ENCODE data around the gene ACE. TPM values are rescaled to one million over a fixed set of nuclear protein-coding genes. Genes with fewer than 3 reads are reported as not detected.

Gene ACE
- polyA plus RNA-seq, 1 donor (not counting 4 experiments of a cell fraction or from before 2014, with no cell fraction given): 0.07 TPM

DNA sequence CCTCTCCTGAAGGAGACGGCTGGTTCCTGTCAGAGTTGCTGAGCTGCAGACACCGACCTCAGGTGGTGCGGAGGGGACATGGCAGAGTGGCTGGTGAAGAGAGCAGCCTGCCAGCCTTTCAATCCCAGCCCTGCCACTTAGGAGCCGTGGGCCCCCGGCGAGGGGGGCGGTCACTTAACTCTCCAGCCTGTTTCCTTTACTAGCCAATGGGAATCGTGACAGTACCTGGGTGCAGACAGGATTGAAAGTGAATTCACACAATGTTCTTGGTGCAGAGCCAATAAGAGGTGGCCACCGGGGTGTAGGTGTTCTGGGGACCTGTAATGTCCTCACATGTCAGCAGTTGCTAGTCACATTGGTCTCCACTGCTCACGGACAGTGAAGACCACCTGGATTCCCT lies 13.5 kb downstream of the ACE start:
- H3K9ac ChIP-seq (ENCODE audit: control insufficient read depth, extremely low read depth, insufficient read depth, low read length): no peak overlapping the region
- H3K27me3 ChIP-seq (ENCODE audit: control insufficient read depth, extremely low read depth, insufficient read depth, low read length): peaks cover 23% of the 10 kb centered on the region
- no peak for DNase-seq (ENCODE audit: low read depth, low spot score)
- dilution Hi-C loops (cut with MboI; ENCODE audit: extremely low pct_ligation_motif_present, low sequenced_read_pairs): no loop called here
- FAIRE-seq: no peak
- H3K36me3 ChIP-seq (ENCODE audit: control insufficient read depth in 2 of 2, extremely low read depth in 1 of 2, insufficient read depth in 2 of 2, low read length in 2 of 2): no peaks in the 10 kb centered on the region
- H3K9me1 ChIP-seq (ENCODE audit: control insufficient read depth, extremely low read depth, insufficient read depth, low read length): no peaks in the 10 kb centered on the region
- no peaks in the 10 kb centered on the region for H4K20me1 ChIP-seq (ENCODE audit: control insufficient read depth, extremely low read depth, insufficient read depth, low read length)
- H3K9me3 ChIP-seq (ENCODE audit: control insufficient read depth, low read depth, low read length): no peaks in the 10 kb centered on the region
- H3K79me2 ChIP-seq (ENCODE audit: control insufficient read depth, insufficient read depth, low read length): no peaks in the 10 kb centered on the region
- no peak overlapping the region for H3K4me3 ChIP-seq (ENCODE audit: control insufficient read depth in 2 of 3, extremely low read depth in 1 of 3, insufficient read depth in 2 of 3, low read depth in 1 of 3, low read length in 3 of 3)
- no peaks in the 10 kb centered on the region for H3K4me1 ChIP-seq (ENCODE audit: control insufficient read depth, extremely low read depth, insufficient read depth, low read length)
- no peak overlapping the region for H3K27ac ChIP-seq (ENCODE audit: control insufficient read depth, insufficient read depth, low read length)
- no peak overlapping the region for H3K4me2 ChIP-seq (ENCODE audit: control insufficient read depth, extremely low read depth, insufficient read depth, low read depth, low read length)
- H2AFZ ChIP-seq (ENCODE audit: control insufficient read depth, low read length): no peak overlapping the region
- TF ChIP-seq, protein P1, sequence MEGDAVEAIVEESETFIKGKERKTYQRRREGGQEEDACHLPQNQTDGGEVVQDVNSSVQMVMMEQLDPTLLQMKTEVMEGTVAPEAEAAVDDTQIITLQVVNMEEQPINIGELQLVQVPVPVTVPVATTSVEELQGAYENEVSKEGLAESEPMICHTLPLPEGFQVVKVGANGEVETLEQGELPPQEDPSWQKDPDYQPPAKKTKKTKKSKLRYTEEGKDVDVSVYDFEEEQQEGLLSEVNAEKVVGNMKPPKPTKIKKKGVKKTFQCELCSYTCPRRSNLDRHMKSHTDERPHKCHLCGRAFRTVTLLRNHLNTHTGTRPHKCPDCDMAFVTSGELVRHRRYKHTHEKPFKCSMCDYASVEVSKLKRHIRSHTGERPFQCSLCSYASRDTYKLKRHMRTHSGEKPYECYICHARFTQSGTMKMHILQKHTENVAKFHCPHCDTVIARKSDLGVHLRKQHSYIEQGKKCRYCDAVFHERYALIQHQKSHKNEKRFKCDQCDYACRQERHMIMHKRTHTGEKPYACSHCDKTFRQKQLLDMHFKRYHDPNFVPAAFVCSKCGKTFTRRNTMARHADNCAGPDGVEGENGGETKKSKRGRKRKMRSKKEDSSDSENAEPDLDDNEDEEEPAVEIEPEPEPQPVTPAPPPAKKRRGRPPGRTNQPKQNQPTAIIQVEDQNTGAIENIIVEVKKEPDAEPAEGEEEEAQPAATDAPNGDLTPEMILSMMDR (optimal IDR thresholded peaks at IDR 0.05 in 1 of 3, IDR thresholded peaks at IDR 0.05 in 1 of 3, conservative IDR thresholded peaks at IDR 0.05 in 1 of 3; ENCODE audit: extremely low read depth in 1 of 3, insufficient read depth in 2 of 3, low read length in 3 of 3): no peak
- TF ChIP-seq EZH2 (IDR thresholded peaks at IDR 0.05; ENCODE audit: low read length): no peak

DNA sequence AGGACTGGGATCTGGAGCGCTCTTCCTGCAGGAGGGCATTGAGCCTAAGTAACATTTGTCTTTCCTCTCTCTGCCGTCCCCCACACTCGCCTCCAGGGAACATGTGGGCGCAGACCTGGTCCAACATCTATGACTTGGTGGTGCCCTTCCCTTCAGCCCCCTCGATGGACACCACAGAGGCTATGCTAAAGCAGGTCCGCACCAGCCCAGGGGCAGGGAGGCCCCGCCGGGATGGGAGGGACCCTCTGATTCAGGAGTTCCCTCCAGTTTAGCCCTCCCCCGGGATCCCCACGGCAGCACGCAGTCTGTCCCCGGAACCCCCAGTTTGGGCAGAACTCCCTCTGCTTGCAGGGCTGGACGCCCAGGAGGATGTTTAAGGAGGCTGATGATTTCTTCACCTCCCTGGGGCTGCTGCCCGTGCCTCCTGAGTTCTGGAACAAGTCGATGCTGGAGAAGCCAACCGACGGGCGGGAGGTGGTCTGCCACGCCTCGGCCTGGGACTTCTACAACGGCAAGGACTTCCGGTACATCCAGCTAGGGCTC lies 14.1 kb downstream of the ACE start:
- no peak for TF ChIP-seq EZH2 (IDR thresholded peaks at IDR 0.05; ENCODE audit: low read length)
- TF ChIP-seq, protein P1 (optimal IDR thresholded peaks at IDR 0.05 in 1 of 3, IDR thresholded peaks at IDR 0.05 in 1 of 3, conservative IDR thresholded peaks at IDR 0.05 in 1 of 3; ENCODE audit: extremely low read depth in 1 of 3, insufficient read depth in 2 of 3, low read length in 3 of 3): no peak
- H3K36me3 ChIP-seq (ENCODE audit: control insufficient read depth in 2 of 2, extremely low read depth in 1 of 2, insufficient read depth in 2 of 2, low read length in 2 of 2): no peaks in the 10 kb centered on the region
- H3K4me1 ChIP-seq (ENCODE audit: control insufficient read depth, extremely low read depth, insufficient read depth, low read length): no peaks in the 10 kb centered on the region

More for the DNA sequence above, 14.1 kb downstream of the ACE start:
- no peak for DNase-seq (ENCODE audit: low read depth, low spot score)
- no peaks in the 10 kb centered on the region for H3K9me1 ChIP-seq (ENCODE audit: control insufficient read depth, extremely low read depth, insufficient read depth, low read length)
- dilution Hi-C loops (cut with MboI; ENCODE audit: extremely low pct_ligation_motif_present, low sequenced_read_pairs): no loop called here
- no peak overlapping the region for H3K9ac ChIP-seq (ENCODE audit: control insufficient read depth, extremely low read depth, insufficient read depth, low read length)
- no peak for FAIRE-seq
- H3K4me2 ChIP-seq (ENCODE audit: control insufficient read depth, extremely low read depth, insufficient read depth, low read depth, low read length): no peak overlapping the region
- no peak overlapping the region for H2AFZ ChIP-seq (ENCODE audit: control insufficient read depth, low read length)
- H3K9me3 ChIP-seq (ENCODE audit: control insufficient read depth, low read depth, low read length): no peaks in the 10 kb centered on the region
- peaks cover 23% of the 10 kb centered on the region for H3K27me3 ChIP-seq (ENCODE audit: control insufficient read depth, extremely low read depth, insufficient read depth, low read length)
- H3K27ac ChIP-seq (ENCODE audit: control insufficient read depth, insufficient read depth, low read length): no peak overlapping the region
- no peaks in the 10 kb centered on the region for H3K79me2 ChIP-seq (ENCODE audit: control insufficient read depth, insufficient read depth, low read length)
- no peak overlapping the region for H3K4me3 ChIP-seq (ENCODE audit: control insufficient read depth in 2 of 3, extremely low read depth in 1 of 3, insufficient read depth in 2 of 3, low read depth in 1 of 3, low read length in 3 of 3)
- no peaks in the 10 kb centered on the region for H4K20me1 ChIP-seq (ENCODE audit: control insufficient read depth, extremely low read depth, insufficient read depth, low read length)
